T-helper 1 cell treated with Interleukin-12 subunit alpha and Interleukin-12 subunit beta and Interleukin-4 antibody, amounts not matched to agents 30 ng/mL and 1 ng/mL, for 36 hours (primary cell): ENCODE data around the gene WDHD1. TPM values are rescaled to one million over a fixed set of nuclear protein-coding genes. Genes with fewer than 3 reads are reported as not detected.

Experiments used
- total RNA-seq: library from RNA; stranded (reverse); gene quantifications from 2 replicates; pipeline ENCODE4 v1.2.3, GENCODE V29; 2022

WDHD1 gene
- total RNA-seq, 1 donor from 2014 or later: 30.5 TPM

Other genes with a start within 250 kb of the WDHD1 start
- 82.9 and 86.0 TPM in 2 replicates for gene GCH1, start 124.3 kb downstream of the WDHD1 start, total RNA-seq
- 31.4 and 35.6 TPM in 2 replicates for gene SOCS4, start 137 bp upstream of the WDHD1 start, total RNA-seq
- gene MAPK1IP1L, start 24.5 kb upstream of the WDHD1 start, total RNA-seq: 114 and 119 TPM in 2 replicates
- 44.6 and 47.5 TPM in 2 replicates for gene LGALS3, start 102.2 kb upstream of the WDHD1 start, total RNA-seq
- gene DLGAP5, start 164.5 kb upstream of the WDHD1 start, total RNA-seq: 40.8 and 42.2 TPM in 2 replicates
- 17.7 and 18.9 TPM in 2 replicates for gene FBXO34, start 244.3 kb upstream of the WDHD1 start, total RNA-seq